ENCODE measurements around the gene CLEC17A.

- TF ChIP-seq POLR2A (IDR thresholded peaks at IDR 0.05; ENCODE audit: low read length) (no peak), GATA1 (IDR thresholded peaks at IDR 0.05; ENCODE audit: low read depth, low read length) (no peak)
Observed at GRCh38 chr19:14629557-14629956, 46.7 kb downstream of the CLEC17A start.
